ENCODE results near the gene HTR4.
"Not testable (repeated sequence)": the region's sequence is repeated elsewhere in the genome, so short reads cannot be mapped to it uniquely, and the experiment has no call there.

HTR4 gene

DNA sequence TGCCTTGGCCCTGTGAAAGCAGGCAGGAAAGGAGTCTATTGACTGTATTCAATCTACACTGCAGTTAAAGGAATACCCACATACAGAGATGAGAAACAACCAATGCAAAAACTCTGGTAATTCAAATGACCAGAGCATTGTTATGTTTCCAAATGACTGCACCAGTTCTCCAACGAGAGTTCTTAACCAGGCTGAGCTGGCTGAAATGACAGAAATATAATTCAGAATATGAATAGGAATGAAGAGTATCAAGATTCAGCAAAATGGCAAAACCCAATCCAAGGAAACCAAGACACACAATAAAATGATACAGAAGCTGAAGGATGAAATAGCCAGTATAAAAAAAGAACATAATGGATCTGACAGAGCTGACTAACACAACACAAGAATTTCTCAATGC, 119.1 kb downstream of the HTR4 start:
- no peak overlapping the region for H2AK5ac ChIP-seq (ENCODE audit: low read depth, low read length)
- no peak for DNase-seq (ENCODE audit: low spot score)
- H2BK5ac ChIP-seq (ENCODE audit: low read length) = no peak overlapping the region
- H3K9me3 ChIP-seq (replicated peaks in 1 of 2; ENCODE audit: control insufficient read depth in 2 of 2, insufficient read depth in 1 of 2, low read depth in 1 of 2, low read length in 2 of 2) = peaks cover 0 to 2% of the 10 kb centered on the region in 2 donors
- H3K23ac ChIP-seq (ENCODE audit: low read depth, low read length, poor library complexity) = no peak overlapping the region
- no peaks in the 10 kb centered on the region for H3K27me3 ChIP-seq (ENCODE audit: control insufficient read depth in 3 of 3, insufficient read depth in 3 of 3, low read depth in 1 of 3, low read length in 3 of 3)
- H2BK15ac ChIP-seq (ENCODE audit: low read length) = no peak overlapping the region
- no peak overlapping the region for H3K4me3 ChIP-seq (ENCODE audit: low read length in 2 of 2)
- no peaks in the 10 kb centered on the region for H3K4me1 ChIP-seq (ENCODE audit: control insufficient read depth in 2 of 2, insufficient read depth in 1 of 2, low read depth in 1 of 2, low read length in 2 of 2)
- H2AFZ ChIP-seq (ENCODE audit: low read length) = no peak overlapping the region
- H3K14ac ChIP-seq (ENCODE audit: low read length) = no peak overlapping the region
- no peak overlapping the region for H2BK120ac ChIP-seq (ENCODE audit: low read depth, low read length)
- no peak overlapping the region for H3K27ac ChIP-seq (replicated peaks; ENCODE audit: low read length)
- no peak overlapping the region for H3K4me2 ChIP-seq (ENCODE audit: insufficient read depth, low read length, poor library complexity, severe bottlenecking)
- no peak overlapping the region for H4K91ac ChIP-seq (ENCODE audit: low read depth, low read length, poor library complexity)
- WGBS, 2 donors (ENCODE audit: extremely low coverage in 2 of 2, insufficient read length in 2 of 2, insufficient replicate concordance in 1 of 2) = no CpG with 5 or more reads among the region's 1 CpG
- no peaks in the 10 kb centered on the region for H3K36me3 ChIP-seq (replicated peaks in 1 of 2; ENCODE audit: control insufficient read depth in 2 of 2, insufficient read depth in 2 of 2, low read length in 2 of 2)
- no peak overlapping the region for H3K18ac ChIP-seq (ENCODE audit: low read length)
- H3K79me1 ChIP-seq (ENCODE audit: low read depth, low read length) = no peaks in the 10 kb centered on the region
- H3K9ac ChIP-seq (ENCODE audit: low read depth, low read length, poor library complexity) = no peak overlapping the region
- H3K4ac ChIP-seq (ENCODE audit: low read length) = no peak overlapping the region
- H4K8ac ChIP-seq (ENCODE audit: low read depth, low read length) = no peak overlapping the region
- H2BK12ac ChIP-seq (ENCODE audit: low read length) = no peak overlapping the region

DNA sequence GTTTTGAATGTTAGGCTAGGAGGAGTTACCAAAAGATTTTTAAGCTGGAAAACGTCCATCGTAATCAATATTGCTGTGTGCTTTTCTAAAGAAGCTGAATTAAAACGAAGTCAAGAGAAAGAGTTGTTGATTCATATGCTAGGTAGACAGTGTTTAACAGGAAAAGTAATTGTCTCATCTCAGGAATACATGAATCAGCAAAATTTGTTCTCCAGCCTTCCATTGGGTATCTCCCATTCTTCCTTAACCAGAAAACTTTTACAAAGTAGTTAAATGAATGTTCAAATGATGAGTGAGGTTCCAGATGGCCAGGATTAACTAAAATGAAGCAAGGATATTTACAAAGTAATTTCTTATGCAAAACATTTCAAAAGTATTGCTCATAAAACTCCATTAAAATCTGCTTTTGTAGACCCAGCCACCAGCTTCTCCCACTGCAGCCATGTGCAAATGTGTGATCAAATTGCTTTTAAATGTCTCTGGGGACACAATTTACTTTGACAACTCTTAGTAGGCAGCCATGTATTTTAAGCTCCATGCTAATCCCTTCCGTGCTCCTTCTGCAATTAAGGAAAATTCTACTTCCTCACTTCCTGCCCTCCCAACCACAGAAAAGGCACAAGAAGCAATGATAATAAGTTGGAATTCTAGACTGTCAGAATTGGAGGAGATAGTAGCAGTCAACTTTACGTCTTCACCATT, 121.2 kb downstream of the HTR4 start:
- no peaks in the 10 kb centered on the region for H3K36me3 ChIP-seq (replicated peaks in 1 of 2; ENCODE audit: control insufficient read depth in 2 of 2, insufficient read depth in 2 of 2, low read length in 2 of 2)
- no peak overlapping the region for H2BK12ac ChIP-seq (ENCODE audit: low read length)
- no CpG with 5 or more reads among the region's 5 CpGs for WGBS, 2 donors (ENCODE audit: extremely low coverage in 2 of 2, insufficient read length in 2 of 2, insufficient replicate concordance in 1 of 2)
- peaks cover 0 to 4% of the 10 kb centered on the region in 2 donors for H3K9me3 ChIP-seq (replicated peaks in 1 of 2; ENCODE audit: control insufficient read depth in 2 of 2, insufficient read depth in 1 of 2, low read depth in 1 of 2, low read length in 2 of 2)
- H4K8ac ChIP-seq (ENCODE audit: low read depth, low read length) = no peak overlapping the region
- no peak overlapping the region for H3K4me2 ChIP-seq (ENCODE audit: insufficient read depth, low read length, poor library complexity, severe bottlenecking)
- H3K4ac ChIP-seq (ENCODE audit: low read length) = no peak overlapping the region
- H3K4me3 ChIP-seq (ENCODE audit: low read length in 2 of 2) = no peak overlapping the region
- no peak overlapping the region for H3K14ac ChIP-seq (ENCODE audit: low read length)
- no peak overlapping the region for H2BK15ac ChIP-seq (ENCODE audit: low read length)
- H2AFZ ChIP-seq (ENCODE audit: low read length) = no peak overlapping the region
- no peak overlapping the region for H3K23ac ChIP-seq (ENCODE audit: low read depth, low read length, poor library complexity)
- no peak overlapping the region for H3K27ac ChIP-seq (replicated peaks; ENCODE audit: low read length)
- H2BK5ac ChIP-seq (ENCODE audit: low read length) = no peak overlapping the region
- no peak overlapping the region for H2AK5ac ChIP-seq (ENCODE audit: low read depth, low read length)
- DNase-seq (ENCODE audit: low spot score) = no peak
- H2BK120ac ChIP-seq (ENCODE audit: low read depth, low read length) = no peak overlapping the region
- no peak overlapping the region for H3K9ac ChIP-seq (ENCODE audit: low read depth, low read length, poor library complexity)
- H3K27me3 ChIP-seq (ENCODE audit: control insufficient read depth in 3 of 3, insufficient read depth in 3 of 3, low read depth in 1 of 3, low read length in 3 of 3) = no peaks in the 10 kb centered on the region
- H4K91ac ChIP-seq (ENCODE audit: low read depth, low read length, poor library complexity) = no peak overlapping the region
- H3K18ac ChIP-seq (ENCODE audit: low read length) = no peak overlapping the region
- no peaks in the 10 kb centered on the region for H3K4me1 ChIP-seq (ENCODE audit: control insufficient read depth in 2 of 2, insufficient read depth in 1 of 2, low read depth in 1 of 2, low read length in 2 of 2)
- no peaks in the 10 kb centered on the region for H3K79me1 ChIP-seq (ENCODE audit: low read depth, low read length)

DNA sequence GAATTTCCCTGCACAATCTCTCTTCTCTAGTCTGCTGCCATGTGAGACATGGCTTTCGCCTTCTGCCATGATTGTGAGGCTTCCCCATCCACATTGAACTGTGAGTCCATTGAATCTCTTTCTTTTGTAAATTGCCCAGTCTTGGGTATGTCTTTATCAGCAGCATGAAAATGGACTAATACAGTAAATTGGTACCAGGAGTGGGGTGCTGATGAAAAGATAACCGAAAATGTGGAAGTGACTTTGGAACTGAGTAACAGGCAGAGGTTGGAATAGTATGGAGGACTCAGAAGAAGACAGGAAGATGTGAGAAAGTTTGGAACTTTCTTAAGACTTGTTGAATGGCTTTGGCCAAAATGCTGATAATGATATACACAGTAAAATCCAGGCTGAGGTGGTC, 124.9 kb downstream of the HTR4 start:
- H3K14ac ChIP-seq (ENCODE audit: low read length); H3K9me3 ChIP-seq (replicated peaks in 1 of 2; ENCODE audit: control insufficient read depth in 2 of 2, insufficient read depth in 1 of 2, low read depth in 1 of 2, low read length in 2 of 2); H3K23ac ChIP-seq (ENCODE audit: low read depth, low read length, poor library complexity); H4K91ac ChIP-seq (ENCODE audit: low read depth, low read length, poor library complexity); H2BK12ac ChIP-seq (ENCODE audit: low read length); H3K27me3 ChIP-seq (ENCODE audit: control insufficient read depth in 3 of 3, insufficient read depth in 3 of 3, low read depth in 1 of 3, low read length in 3 of 3); H3K4ac ChIP-seq (ENCODE audit: low read length); H3K36me3 ChIP-seq (replicated peaks in 1 of 2; ENCODE audit: control insufficient read depth in 2 of 2, insufficient read depth in 2 of 2, low read length in 2 of 2); H3K79me1 ChIP-seq (ENCODE audit: low read depth, low read length); H3K9ac ChIP-seq (ENCODE audit: low read depth, low read length, poor library complexity); H4K8ac ChIP-seq (ENCODE audit: low read depth, low read length); H2BK120ac ChIP-seq (ENCODE audit: low read depth, low read length); H2AFZ ChIP-seq (ENCODE audit: low read length); DNase-seq (ENCODE audit: low spot score); H3K27ac ChIP-seq (replicated peaks; ENCODE audit: low read length); H2BK15ac ChIP-seq (ENCODE audit: low read length); H2BK5ac ChIP-seq (ENCODE audit: low read length); H3K4me3 ChIP-seq (ENCODE audit: low read length in 2 of 2); H3K4me1 ChIP-seq (ENCODE audit: control insufficient read depth in 2 of 2, insufficient read depth in 1 of 2, low read depth in 1 of 2, low read length in 2 of 2); H3K4me2 ChIP-seq (ENCODE audit: insufficient read depth, low read length, poor library complexity, severe bottlenecking); H2AK5ac ChIP-seq (ENCODE audit: low read depth, low read length); H3K18ac ChIP-seq (ENCODE audit: low read length): not testable (repeated sequence)
- WGBS, 2 donors (ENCODE audit: extremely low coverage in 2 of 2, insufficient read length in 2 of 2, insufficient replicate concordance in 1 of 2) = no CpG with 5 or more reads among the region's 2 CpGs

DNA sequence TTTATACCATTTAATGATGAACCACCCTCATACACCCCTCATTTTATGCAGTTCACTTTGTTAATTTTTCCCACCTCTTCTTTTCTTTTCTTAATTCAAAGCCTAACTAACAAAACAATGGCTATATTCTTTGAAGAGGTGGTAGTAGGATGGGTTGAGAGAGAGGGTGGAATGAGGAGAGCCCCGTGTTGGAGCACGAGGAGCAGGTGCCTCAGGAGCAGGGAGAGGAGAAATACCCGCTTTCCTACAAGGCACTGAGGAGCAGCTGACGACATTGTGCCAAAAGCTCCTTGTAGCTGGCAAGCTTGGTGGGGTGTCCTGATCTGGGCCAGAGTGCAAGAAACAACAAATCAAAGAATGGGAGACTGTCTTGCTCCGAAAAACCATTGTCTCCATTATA, 129.6 kb downstream of the HTR4 start:
- no peak overlapping the region for H2BK5ac ChIP-seq (ENCODE audit: low read length)
- H3K27me3 ChIP-seq (ENCODE audit: control insufficient read depth in 3 of 3, insufficient read depth in 3 of 3, low read depth in 1 of 3, low read length in 3 of 3) = no peaks in the 10 kb centered on the region
- no peak overlapping the region for H3K9ac ChIP-seq (ENCODE audit: low read depth, low read length, poor library complexity)
- no peak overlapping the region for H2BK12ac ChIP-seq (ENCODE audit: low read length)
- no peak for DNase-seq (ENCODE audit: low spot score)
- H2AFZ ChIP-seq (ENCODE audit: low read length) = no peak overlapping the region
- WGBS, 2 donors (ENCODE audit: extremely low coverage in 2 of 2, insufficient read length in 2 of 2, insufficient replicate concordance in 1 of 2) = no CpG with 5 or more reads among the region's 5 CpGs
- H2BK120ac ChIP-seq (ENCODE audit: low read depth, low read length) = no peak overlapping the region
- no peak overlapping the region for H4K8ac ChIP-seq (ENCODE audit: low read depth, low read length)
- H2BK15ac ChIP-seq (ENCODE audit: low read length) = no peak overlapping the region
- H3K23ac ChIP-seq (ENCODE audit: low read depth, low read length, poor library complexity) = no peak overlapping the region
- H3K4me1 ChIP-seq (ENCODE audit: control insufficient read depth in 2 of 2, insufficient read depth in 1 of 2, low read depth in 1 of 2, low read length in 2 of 2) = no peaks in the 10 kb centered on the region
- H2AK5ac ChIP-seq (ENCODE audit: low read depth, low read length) = no peak overlapping the region
- H3K27ac ChIP-seq (replicated peaks; ENCODE audit: low read length) = no peak overlapping the region
- H4K91ac ChIP-seq (ENCODE audit: low read depth, low read length, poor library complexity) = no peak overlapping the region
- H3K18ac ChIP-seq (ENCODE audit: low read length) = no peak overlapping the region
- H3K4ac ChIP-seq (ENCODE audit: low read length) = no peak overlapping the region
- H3K4me2 ChIP-seq (ENCODE audit: insufficient read depth, low read length, poor library complexity, severe bottlenecking) = no peak overlapping the region
- H3K4me3 ChIP-seq (ENCODE audit: low read length in 2 of 2) = no peak overlapping the region
- H3K79me1 ChIP-seq (ENCODE audit: low read depth, low read length) = no peaks in the 10 kb centered on the region
- H3K36me3 ChIP-seq (replicated peaks in 1 of 2; ENCODE audit: control insufficient read depth in 2 of 2, insufficient read depth in 2 of 2, low read length in 2 of 2) = no peaks in the 10 kb centered on the region
- peaks cover 0 to 2% of the 10 kb centered on the region in 2 donors for H3K9me3 ChIP-seq (replicated peaks in 1 of 2; ENCODE audit: control insufficient read depth in 2 of 2, insufficient read depth in 1 of 2, low read depth in 1 of 2, low read length in 2 of 2)
- no peak overlapping the region for H3K14ac ChIP-seq (ENCODE audit: low read length)
